A549 (cell line): Measurements from ENCODE around the gene PAK2. TPM values are rescaled to one million over a fixed set of nuclear protein-coding genes. Genes with fewer than 3 reads are reported as not detected.
"Not testable (repeated sequence)": the region's sequence is repeated elsewhere in the genome, so short reads cannot be mapped to it uniquely, and the experiment has no call there.

ENCODE experiments used
- ATAC-seq, 2 experiments: fragments of 200-7000 bp in 1 of 2; fragments of >200 bp in 1 of 2; cut with Nextera tagmentation in 1 of 2; cut with Tn5 transposase in 1 of 2; 3 replicates each; pipeline versions ENCODE4 v1.8.0 to v1.9.1; 2018 to 2020; ENCODE audit warnings: mild to moderate bottlenecking in 1 of 2, moderate library complexity in 1 of 2
- CTCF ChIA-PET: fragments of 300-600 bp; sonication (Branson Sonifier 250); formaldehyde crosslinking; extraction: SDS; loops from one replicate; lab custom pipeline; 2021; ENCODE audit warnings: antibody characterized with exemption, inconsistent platforms; lab: Yijun Ruan, JAX
- POLR2A ChIA-PET: fragments of 350-600 bp; formaldehyde crosslinking; extraction: SDS; loops from one replicate; lab custom pipeline; 2021; ENCODE audit warnings: antibody characterized with exemption, inconsistent platforms; lab: Yijun Ruan, JAX
- DNase-seq, 2 experiments: peaks; one replicate each; pipeline versions ENCODE4 v3.0.0 to v3.0.0-alpha.2; 2011 to 2016; ENCODE audit warnings: low read depth in 1 of 2, low spot score in 1 of 2
- FAIRE-seq: peaks from 2 replicates; lab custom pipeline; 2011; peaks lifted over from hg19 to GRCh38; lab: Jason Lieb, UNC
- H3K27ac ChIP-seq, 2 experiments: fragments of >200 bp; sonication (Bioruptor Twin); formaldehyde crosslinking; 3 replicates each; pipeline ENCODE4 v1.5.1; 2016 to 2017
- H3K4me1 ChIP-seq: fragments of >200 bp; sonication (Bioruptor Twin); formaldehyde crosslinking; 3 replicates; pipeline ENCODE4 v1.6.1; 2016
- H3K4me2 ChIP-seq: fragments of >200 bp; sonication (Bioruptor Twin); formaldehyde crosslinking; 3 replicates; pipeline ENCODE4 v1.6.1; 2016
- H3K4me3 ChIP-seq: fragments of >200 bp; sonication (Bioruptor Twin); formaldehyde crosslinking; 3 replicates; pipeline ENCODE4 v1.5.1; 2016
- H3K9me3 ChIP-seq: fragments of >200 bp; sonication (Bioruptor Twin); formaldehyde crosslinking; 3 replicates; pipeline ENCODE4 v1.6.1; 2016
- CBX2 ChIP-seq: fragments of 200-600 bp; sonication (generic); IDR thresholded peaks from 2 replicates; pipeline ENCODE4 v1.6.1; 2016; ENCODE audit warnings: low read depth, mild to moderate bottlenecking, borderline replicate concordance
- CBX8 ChIP-seq: fragments of 200-600 bp; sonication (generic); IDR thresholded peaks from 2 replicates; pipeline ENCODE4 v1.6.1; 2016
- CTCF ChIP-seq: fragments of >200 bp; sonication (Bioruptor Twin); formaldehyde crosslinking; IDR thresholded peaks from 3 replicates; pipeline ENCODE4 v1.5.1; 2016
- EHF ChIP-seq: fragments of 250-450 bp; sonication (Bioruptor Pico); IDR thresholded peaks from 2 replicates; pipeline ENCODE4 v1.5.0; 2020; ENCODE audit warnings: mild to moderate bottlenecking
- EHMT2 ChIP-seq: fragments of 200-600 bp; sonication (generic); IDR thresholded peaks from 2 replicates; pipeline ENCODE4 v1.6.1; 2016; ENCODE audit warnings: antibody characterized with exemption, low read depth, mild to moderate bottlenecking, moderate library complexity
- EP300 ChIP-seq, 2 experiments: fragments of >200 bp; sonication (Bioruptor Twin); formaldehyde crosslinking; IDR thresholded peaks; 2 replicates in 1 of 2; 3 replicates in 1 of 2; pipeline ENCODE4 v1.6.1; 2016 to 2017
- ESRRA ChIP-seq: fragments of 150-350 bp; IDR thresholded peaks from 2 replicates; pipeline ENCODE4 v1.6.1; 2014; ENCODE audit warnings: mild to moderate bottlenecking, low read length, borderline replicate concordance
- GATA3 ChIP-seq: IDR thresholded peaks from 2 replicates; pipeline ENCODE4 v1.6.1; 2012; ENCODE audit warnings: borderline replicate concordance
- HEYL ChIP-seq: fragments of 250-450 bp; sonication (Bioruptor Pico); IDR thresholded peaks from 2 replicates; pipeline ENCODE4 v1.8.0; 2021; ENCODE audit warnings: mild to moderate bottlenecking, moderate library complexity
- HOXB13 ChIP-seq: fragments of 250-450 bp; sonication (Bioruptor Pico); IDR thresholded peaks from 2 replicates; pipeline ENCODE4 v1.5.0; 2020; ENCODE audit warnings: low read depth, mild to moderate bottlenecking, moderate library complexity
- KDM1A ChIP-seq: fragments of 200-600 bp; sonication (generic); IDR thresholded peaks from 2 replicates; pipeline ENCODE4 v1.6.1; 2016; ENCODE audit warnings: low read depth, mild to moderate bottlenecking
- KDM5A ChIP-seq: fragments of 200-600 bp; sonication (generic); IDR thresholded peaks from 2 replicates; pipeline ENCODE4 v1.6.1; 2016; ENCODE audit warnings: antibody characterized with exemption, mild to moderate bottlenecking
- MAFK ChIP-seq: fragments of 450-650 bp; IDR thresholded peaks from 2 replicates; pipeline ENCODE4 v1.6.1; 2014; ENCODE audit not compliant: partially characterized antibody
- PBX3 ChIP-seq: IDR thresholded peaks from 2 replicates; pipeline ENCODE4 v1.6.1; 2012
- POLR2A ChIP-seq: IDR thresholded peaks from 2 replicates; pipeline ENCODE4 v1.6.1; 2012; ENCODE audit warnings: mild to moderate bottlenecking, low read length
- RAD21 ChIP-seq, 2 experiments: fragments of >200 bp in 1 of 2; sonication (Bioruptor Twin) in 1 of 2; formaldehyde crosslinking in 1 of 2; IDR thresholded peaks in 1 of 2; conservative IDR thresholded peaks in 1 of 2; 2 replicates in 1 of 2; 3 replicates in 1 of 2; pipeline ENCODE4 v1.6.1; 2012 to 2018; ENCODE audit warnings: inconsistent platforms in 1 of 2
- RARB ChIP-seq: fragments of 250-450 bp; sonication (Bioruptor Pico); IDR thresholded peaks from 2 replicates; pipeline ENCODE4 v1.8.0; 2021; ENCODE audit warnings: mild to moderate bottlenecking, moderate library complexity
- TFCP2L1 ChIP-seq: fragments of 250-450 bp; sonication (Bioruptor Pico); IDR thresholded peaks from 2 replicates; pipeline ENCODE4 v1.5.0; 2021; ENCODE audit warnings: mild to moderate bottlenecking
- TP53 ChIP-seq: fragments of 250-450 bp; sonication (Bioruptor Pico); IDR thresholded peaks from 2 replicates; pipeline ENCODE4 v1.5.0; 2021; ENCODE audit warnings: mild to moderate bottlenecking, moderate library complexity
- ZC3H11A ChIP-seq: fragments of 450-650 bp; IDR thresholded peaks from 2 replicates; pipeline ENCODE4 v1.6.1; 2014; ENCODE audit warnings: antibody characterized with exemption, mild to moderate bottlenecking
- ZFP36 ChIP-seq: fragments of 450-650 bp; IDR thresholded peaks from 2 replicates; pipeline ENCODE4 v1.6.1; 2014; ENCODE audit warnings: borderline replicate concordance; ENCODE audit not compliant: partially characterized antibody
- ZSCAN20 ChIP-seq: fragments of 250-450 bp; sonication (Bioruptor Pico); IDR thresholded peaks from 2 replicates; pipeline ENCODE4 v1.8.0; 2022; ENCODE audit warnings: mild to moderate bottlenecking, moderate library complexity
- WGBS: methylation state at CpG from one replicate; pipeline ENCODE4 v1.1.6; 2017; ENCODE audit errors: missing lambda C conversion rate; 5-methylcytosine and 5-hydroxymethylcytosine counted together
- polyA plus RNA-seq, 4 experiments: library from polyadenylated mRNA; depleted of rRNA in 3 of 4; stranded (reverse); fragments of >200 nt; fragmentation: RNase III in 1 of 4; extraction: RNeasy Plus Mini Kit Qiagen cat#74134 plus additional on column Dnase treatment in 1 of 4; gene quantifications; 2 replicates in 3 of 4; 3 replicates in 1 of 4; pipeline ENCODE4 v1.2.3, GENCODE V29; 2011 to 2017

The PAK2 gene
- polyA plus RNA-seq, 2 of the 4 experiments (the other 2 are of a cell fraction), result 33.0 to 49.8 TPM

- no peak for TF ChIP-seq KDM1A
Measured at GRCh38 chr3:196741249-196741889, 1.7 kb downstream of the PAK2 start (continued).

GRCh38 chr3:196743569-196743968 is 3.9 kb downstream of the PAK2 start:
- H3K9me3 ChIP-seq, H3K4me1 ChIP-seq, FAIRE-seq, DNase-seq, H3K4me2 ChIP-seq, H3K4me3 ChIP-seq, CTCF ChIA-PET, POLR2A ChIA-PET, ATAC-seq, H3K27ac ChIP-seq: not testable (repeated sequence)
- 94% methylated on average over 10 of the region's 10 CpGs for WGBS

- ChIA-PET CTCF (no interaction called here), POLR2A (no interaction called here)
- no peaks in the 10 kb centered on the region for H3K9me3 ChIP-seq
- H3K4me1 ChIP-seq, result 0 out of 3 replicates have a peak, but pooled peaks cover 3% of the 10 kb centered on the region
- H3K27ac ChIP-seq, result no peak overlapping the region
- no peak for FAIRE-seq
- no peak for DNase-seq
- H3K4me3 ChIP-seq, result no peak overlapping the region
- H3K4me2 ChIP-seq, result no peak overlapping the region
- 94% methylated on average over 8 of the region's 8 CpGs for WGBS
- no peak for TF ChIP-seq RARB
- TF ChIP-seq EHF, result no peak
- ATAC-seq, result no peak
Measured at GRCh38 chr3:196749125-196749524, 9.5 kb downstream of the PAK2 start.

- H3K4me2 ChIP-seq, result no peak overlapping the region
- no peak; a peak in 1 of 6 replicates for ATAC-seq
- H3K27ac ChIP-seq, result no peak overlapping the region
- no peak for DNase-seq
- no peak overlapping the region for H3K4me3 ChIP-seq
- H3K4me1 ChIP-seq, result peaks cover 12% of the 10 kb centered on the region
- ChIA-PET CTCF (interaction anchor here (1.6 to 1.7 kb wide), 2 partner anchors 10 to 23 kb away, joined by 3 read pairs; no protein-coding TSS in a partner anchor), POLR2A (no interaction called here)
- no peak for TF ChIP-seq ESRRA
- no peak for TF ChIP-seq MAFK
- no peak for TF ChIP-seq ZFP36
- TF ChIP-seq TFCP2L1 (CRISPR knock-in tag), result no peak
- TF ChIP-seq TP53 (CRISPR knock-in tag), result no peak
- no peak for TF ChIP-seq EP300 (IDR thresholded peaks at IDR 0.05)
- TF ChIP-seq ZC3H11A, result no peak
- no peak for TF ChIP-seq PBX3
- no peak for TF ChIP-seq POLR2A
- TF ChIP-seq CTCF, result no peak
- TF ChIP-seq ZSCAN20 (CRISPR knock-in tag), result no peak
- TF ChIP-seq EHMT2, result no peak
- TF ChIP-seq CBX8, result no peak
- no peak for TF ChIP-seq CBX2
- no peak for TF ChIP-seq RAD21 (conservative IDR thresholded peaks at IDR 0.05 in 1 of 2, IDR thresholded peaks at IDR 0.05 in 1 of 2)
- TF ChIP-seq HEYL, result no peak
- TF ChIP-seq HOXB13 (CRISPR knock-in tag), result no peak
- no peak for TF ChIP-seq KDM5A
- TF ChIP-seq GATA3, result no peak
- H3K9me3 ChIP-seq, result peaks cover 13% of the 10 kb centered on the region
- WGBS, result 94% methylated on average over 8 of the region's 8 CpGs
- FAIRE-seq, result no peak
Measured at GRCh38 chr3:196753201-196753600, 13.5 kb downstream of the PAK2 start.
